ENCODE results near the gene MBNL1. TPM values are rescaled to one million over a fixed set of nuclear protein-coding genes. Genes with fewer than 3 reads are reported as not detected.

The MBNL1 gene
- total RNA-seq, 6 experiments from 2014 or later: 200 to 291 (median 244) TPM

DNA sequence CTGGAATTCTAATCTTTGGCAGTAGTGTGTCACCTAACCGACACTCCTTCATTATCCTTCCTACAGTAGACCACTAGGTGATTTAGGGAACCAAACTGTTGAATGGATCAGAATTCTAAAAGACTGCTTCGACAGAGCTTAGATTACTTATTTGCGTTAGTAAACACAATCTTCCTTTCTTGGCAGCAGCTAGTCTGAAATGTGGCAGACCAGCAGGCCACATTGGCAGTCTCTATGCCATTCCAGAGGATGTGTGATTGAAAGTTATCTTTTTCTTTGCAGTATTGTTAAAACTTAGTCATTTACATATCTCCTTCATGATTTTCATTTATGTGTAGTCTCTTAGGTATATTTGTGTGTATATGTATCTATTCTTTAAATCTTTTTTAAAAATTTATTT lies 23.6 kb downstream of the MBNL1 start:
- H3K4me3 Mint-ChIP-seq: no peak overlapping the region
- no peaks in the 10 kb centered on the region; the same call in 1 of the 2 replicates for H3K27me3 Mint-ChIP-seq (ENCODE audit: insufficient read depth)
- 0 out of 2 replicates have a peak, but pooled peaks have one; percentile 8 for TF ChIP-seq CTCF (IDR thresholded peaks at IDR 0.05)
- H3K4me1 Mint-ChIP-seq (ENCODE audit: low read depth): peaks cover 82% of the 10 kb centered on the region
- DNase-seq: no peak
- peaks cover 28% of the 10 kb centered on the region for H3K36me3 Mint-ChIP-seq (ENCODE audit: low read depth)
- no peaks in the 10 kb centered on the region for H3K9me3 Mint-ChIP-seq
- H3K27ac Mint-ChIP-seq: peak overlapping the region; percentile 88

DNA sequence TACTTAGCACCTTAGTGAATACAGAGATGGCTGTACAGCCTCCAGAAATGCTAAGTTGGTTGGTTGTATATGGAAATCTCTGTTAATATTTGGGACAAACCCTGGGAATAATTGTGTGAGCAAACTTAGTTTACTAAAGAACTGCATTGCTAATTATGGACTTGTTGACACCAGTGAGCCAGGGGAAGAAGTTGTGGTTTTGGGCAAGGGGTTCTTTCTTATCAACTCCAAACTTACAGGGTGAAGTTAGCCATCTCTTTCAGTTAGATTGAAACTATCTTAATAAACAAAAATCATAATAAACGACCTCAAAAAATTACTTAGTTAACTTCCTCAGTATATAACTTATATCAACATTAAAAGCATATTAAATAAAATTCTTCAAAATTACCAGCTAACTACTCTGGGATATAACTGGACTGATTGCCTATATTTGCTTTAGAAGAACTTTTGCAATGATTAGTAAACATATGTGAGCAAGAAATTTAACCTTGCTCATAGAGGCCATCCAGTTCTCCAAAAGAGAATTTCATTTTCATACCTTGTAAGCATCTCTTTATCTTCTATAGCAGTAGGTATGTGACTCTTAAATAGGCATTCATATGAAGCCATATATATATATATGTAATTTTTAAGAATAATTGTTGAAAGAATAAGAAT lies 24.7 kb downstream of the MBNL1 start:
- DNase-seq: no peak
- H3K4me3 Mint-ChIP-seq: no peak overlapping the region
- H3K27ac Mint-ChIP-seq: peak overlapping the region; percentile 64
- no peaks in the 10 kb centered on the region; the same call in 1 of the 2 replicates for H3K27me3 Mint-ChIP-seq (ENCODE audit: insufficient read depth)
- TF ChIP-seq CTCF (IDR thresholded peaks at IDR 0.05): no peak
- peaks cover 32% of the 10 kb centered on the region for H3K36me3 Mint-ChIP-seq (ENCODE audit: low read depth)
- no peaks in the 10 kb centered on the region for H3K9me3 Mint-ChIP-seq
- H3K4me1 Mint-ChIP-seq (ENCODE audit: low read depth): peaks cover 78% of the 10 kb centered on the region

- Mint-ChIP-seq H3K9me3 (no peaks in the 10 kb centered on the region), H3K4me1 (ENCODE audit: low read depth) (peaks cover 78% of the 10 kb centered on the region), H3K4me3 (no peak overlapping the region; the same call in 1 of the 2 replicates), H3K36me3 (ENCODE audit: low read depth) (peaks cover 47% of the 10 kb centered on the region), H3K27ac (peak overlapping the region; percentile 58; the same call in 1 of the 2 replicates), H3K27me3 (ENCODE audit: insufficient read depth) (peaks cover 1% of the 10 kb centered on the region)
- TF ChIP-seq CTCF (IDR thresholded peaks at IDR 0.05): no peak
- DNase-seq: no peak
Observed at GRCh38 chr3:152295344-152295743, 26.6 kb downstream of the MBNL1 start.

DNA sequence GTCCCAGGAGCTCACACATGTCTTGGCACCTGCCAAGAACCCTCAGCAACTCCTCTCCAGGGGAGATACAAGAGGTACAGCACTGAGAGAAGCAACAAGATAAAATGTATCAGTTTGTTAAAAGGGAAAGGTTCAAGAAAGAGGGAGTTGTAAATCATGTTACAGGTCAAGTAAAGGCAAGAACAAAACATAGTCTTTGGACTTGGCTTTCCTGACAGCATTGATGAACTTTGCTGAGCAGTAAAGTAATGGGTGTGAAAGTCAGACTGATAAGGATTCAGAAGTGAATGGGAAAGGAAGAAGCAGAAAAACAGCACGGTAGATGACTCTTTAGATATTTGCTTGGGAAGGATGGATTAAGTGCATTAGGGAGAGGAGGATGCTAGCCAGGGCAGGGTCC lies 27.1 kb downstream of the MBNL1 start:
- H3K36me3 Mint-ChIP-seq (ENCODE audit: low read depth): peaks cover 52% of the 10 kb centered on the region
- TF ChIP-seq CTCF (IDR thresholded peaks at IDR 0.05): no peak
- H3K4me3 Mint-ChIP-seq: no peak overlapping the region; the same call in 1 of the 2 replicates
- H3K27ac Mint-ChIP-seq: peak overlapping the region; percentile 58; the same call in 1 of the 2 replicates
- H3K4me1 Mint-ChIP-seq (ENCODE audit: low read depth): peaks cover 78% of the 10 kb centered on the region
- DNase-seq: no peak
- H3K9me3 Mint-ChIP-seq: no peaks in the 10 kb centered on the region
- H3K27me3 Mint-ChIP-seq (ENCODE audit: insufficient read depth): peaks cover 3% of the 10 kb centered on the region

DNA sequence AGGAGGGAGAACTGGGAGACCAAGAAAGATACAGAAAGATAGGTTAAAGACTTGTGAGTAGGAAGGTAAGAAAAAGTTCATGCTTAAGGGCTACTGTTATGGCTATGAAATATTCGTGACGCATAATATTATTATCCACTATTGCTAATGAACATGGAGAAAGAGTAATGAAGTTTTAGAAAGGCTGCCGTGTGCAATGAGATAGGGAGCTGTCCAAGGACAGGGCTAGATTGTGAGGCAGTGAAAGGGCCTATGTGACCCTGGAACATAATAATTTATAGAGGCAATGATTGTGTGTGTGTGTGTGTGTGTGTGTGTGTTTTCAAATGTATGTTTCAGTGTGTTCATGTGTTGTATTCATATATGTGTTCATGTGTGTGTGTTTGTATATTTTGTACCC lies 27.7 kb downstream of the MBNL1 start:
- Mint-ChIP-seq H3K4me1 (ENCODE audit: low read depth) (peaks cover 78% of the 10 kb centered on the region), H3K4me3 (no peak overlapping the region), H3K27me3 (ENCODE audit: insufficient read depth) (peaks cover 3% of the 10 kb centered on the region)

More for the DNA sequence above, 27.7 kb downstream of the MBNL1 start:
- H3K9me3 Mint-ChIP-seq: no peaks in the 10 kb centered on the region
- DNase-seq: no peak
- no peak for TF ChIP-seq CTCF (IDR thresholded peaks at IDR 0.05)
- H3K27ac Mint-ChIP-seq: peak overlapping the region; percentile 58
- H3K36me3 Mint-ChIP-seq (ENCODE audit: low read depth): peaks cover 55% of the 10 kb centered on the region
